Left ventricle myocardium inferior (tissue), 1 donor: Measurements from ENCODE around the gene BTG2. TPM values are rescaled to one million over a fixed set of nuclear protein-coding genes. Genes with fewer than 3 reads are reported as not detected.
"Not testable (repeated sequence)": the region's sequence is repeated elsewhere in the genome, so short reads cannot be mapped to it uniquely, and the experiment has no call there.

ENCODE experiments used
- DNase-seq: peaks from one replicate; pipeline ENCODE4 v3.0.0-alpha.2; 2020
- H3K27ac ChIP-seq: fragments of 200-600 bp; replicated peaks from 2 replicates; pipeline ENCODE4 v1.8.0; 2021
- H3K27me3 ChIP-seq: fragments of 200-600 bp; 2 replicates; pipeline ENCODE4 v1.8.0; 2021; ENCODE audit warnings: low read depth
- H3K36me3 ChIP-seq: fragments of 200-600 bp; 2 replicates; pipeline ENCODE4 v1.8.0; 2021
- H3K4me1 ChIP-seq: fragments of 200-600 bp; 2 replicates; pipeline ENCODE4 v1.8.0; 2021
- H3K4me3 ChIP-seq: fragments of 200-600 bp; 2 replicates; pipeline ENCODE4 v1.8.0; 2021; ENCODE audit warnings: mild to moderate bottlenecking, moderate library complexity
- H3K9me3 ChIP-seq: fragments of 200-600 bp; replicated peaks from 2 replicates; pipeline ENCODE4 v1.8.0; 2021
- CTCF ChIP-seq: fragments of 200-600 bp; IDR thresholded peaks from 2 replicates; pipeline ENCODE4 v1.8.0; 2021; ENCODE audit warnings: antibody characterized with exemption, mild to moderate bottlenecking, borderline replicate concordance
- intact Hi-C: fragments of 100-400 bp; cut with micrococcal nuclease; formaldehyde crosslinking; loops from one replicate; pipeline ENCODE4 v1.11.0; 2022
- long read RNA-seq: library from polyadenylated mRNA; unstranded; transcript quantifications from one replicate; pipeline ENCODE4 v2.0.0, GENCODE V29; 2021
- total RNA-seq: library from RNA; stranded (reverse); fragmentation: NEBNext Ultra II Directional; extraction: Animal tissue kit (Norgen Biotek cat#: 25700); gene quantifications from one replicate; pipeline ENCODE4 v1.2.1, GENCODE V29; 2021
- donor health status: DM: no; HTN: yes; CAD: no; lungs with severe emphysema.

BTG2 gene
- total RNA-seq, result 73.7 TPM
- long read RNA-seq, transcript BTG2-201 (2 exons, 2,712 nt), result major isoform, 52 of 67 reads
- long read RNA-seq, partial matches to known transcripts, result 15 of 67 reads
- long read RNA-seq, other reads (novel, unspliced or antisense), result 0 of 67 reads

GRCh38 chr1:203304919-203305808 is at the start of gene BTG2:
TSS of gene BTG2 (plus strand) at chr1:203305519. CDS start at chr1:203305607, 88 bp downstream.
- peak within 1 kb of the TSS; percentile 94 for H3K4me3 ChIP-seq
- no peaks in the 10 kb centered on the region for H3K27me3 ChIP-seq
- peak within 1 kb of the TSS; percentile 99 for H3K27ac ChIP-seq
- no peak for TF ChIP-seq CTCF
- no peaks in the 10 kb centered on the region for H3K9me3 ChIP-seq
- intact Hi-C loops, result loop anchor here (5.0 kb wide), 1 partner anchor 33 kb away; no protein-coding TSS in a partner anchor
- peak; percentile 95 for DNase-seq
- peaks cover 60% of the 10 kb centered on the region for H3K4me1 ChIP-seq
- H3K36me3 ChIP-seq, result peaks cover 32% of the 10 kb centered on the region

- H3K4me3 ChIP-seq, H3K36me3 ChIP-seq, intact Hi-C loops, H3K4me1 ChIP-seq, DNase-seq, H3K27ac ChIP-seq: not testable (repeated sequence)
- Histone ChIP-seq H3K27me3 (peaks cover 44% of the 10 kb centered on the region), H3K9me3 (peaks cover 11% of the 10 kb centered on the region)
These were observed 48.7 kb upstream of the BTG2 start for GRCh38 chr1:203256636-203257035.

GRCh38 chr1:203263496-203263895 is 41.8 kb upstream of the BTG2 start:
- intact Hi-C loops, result no loop called here
- H3K9me3 ChIP-seq, result no peaks in the 10 kb centered on the region

GRCh38 chr1:203264052-203264501 is 41.2 kb upstream of the BTG2 start:
- no peaks in the 10 kb centered on the region for H3K36me3 ChIP-seq
- H3K27ac ChIP-seq, result no peak overlapping the region
- no peak for DNase-seq
- no peak for TF ChIP-seq CTCF
- no peaks in the 10 kb centered on the region for H3K9me3 ChIP-seq
- H3K27me3 ChIP-seq, result no peaks in the 10 kb centered on the region
- H3K4me1 ChIP-seq, result peaks cover 12% of the 10 kb centered on the region
- no peak overlapping the region for H3K4me3 ChIP-seq
- intact Hi-C loops, result no loop called here

More at GRCh38 chr1:203263496-203263895, 41.8 kb upstream of the BTG2 start:
- Histone ChIP-seq H3K36me3 (no peaks in the 10 kb centered on the region), H3K27ac (no peak overlapping the region), H3K4me1 (peaks cover 7% of the 10 kb centered on the region), H3K4me3 (no peak overlapping the region), H3K27me3 (no peaks in the 10 kb centered on the region)
- DNase-seq, result no peak
- TF ChIP-seq CTCF, result no peak

- DNase-seq, result no peak
- intact Hi-C loops, result no loop called here
These were observed 39.8 kb upstream of the BTG2 start for GRCh38 chr1:203265541-203265940.

GRCh38 chr1:203266140-203266539 is 39.2 kb upstream of the BTG2 start:
- H3K4me3 ChIP-seq, H3K27me3 ChIP-seq, H3K36me3 ChIP-seq, DNase-seq, H3K27ac ChIP-seq, H3K9me3 ChIP-seq, intact Hi-C loops: not testable (repeated sequence)
- H3K4me1 ChIP-seq, result peaks cover 20% of the 10 kb centered on the region

More at GRCh38 chr1:203265541-203265940, 39.8 kb upstream of the BTG2 start:
- no peak for TF ChIP-seq CTCF
- no peak overlapping the region for H3K27ac ChIP-seq
- H3K4me1 ChIP-seq, result peaks cover 15% of the 10 kb centered on the region
- no peaks in the 10 kb centered on the region for H3K27me3 ChIP-seq
- no peaks in the 10 kb centered on the region for H3K36me3 ChIP-seq
- H3K9me3 ChIP-seq, result no peaks in the 10 kb centered on the region
- H3K4me3 ChIP-seq, result no peak overlapping the region
